Hematopoietic multipotent progenitor cell treated with erythropoietin and hydrocortisone succinate and interleukin-3 and kit ligand, for 6 days (in vitro differentiated cells): ENCODE data around the gene CFAP251.
"Not testable (repeated sequence)": the region's sequence is repeated elsewhere in the genome, so short reads cannot be mapped to it uniquely, and the experiment has no call there.

Experiments used
- DNase-seq: peaks from one replicate; pipeline ENCODE4 v3.0.0-alpha.2; 2015

Gene CFAP251

GRCh38 chr12:121905746-121906145, 12.6 kb upstream of the CFAP251 start:
- DNase-seq, result no peak

- DNase-seq, result no peak
These were observed 9.7 kb upstream of the CFAP251 start for GRCh38 chr12:121908702-121909101.

- no peak for DNase-seq
These were observed 6.4 kb upstream of the CFAP251 start for GRCh38 chr12:121911824-121912585.

GRCh38 chr12:121915841-121916321, 2.5 kb upstream of the CFAP251 start:
- DNase-seq, result no peak

GRCh38 chr12:121916719-121917118, 1.7 kb upstream of the CFAP251 start:
- DNase-seq, result peak; percentile 60

- no peak for DNase-seq
These were observed 267 bp downstream of the CFAP251 start for GRCh38 chr12:121918679-121919038.

- peak; percentile 32 for DNase-seq
These were observed 2.7 kb downstream of the CFAP251 start for GRCh38 chr12:121921066-121921465.

GRCh38 chr12:121925358-121925695, 6.9 kb downstream of the CFAP251 start:
- no peak for DNase-seq

- peak; percentile 43 for DNase-seq
These were observed 8.7 kb downstream of the CFAP251 start for GRCh38 chr12:121926874-121927706.

- no peak for DNase-seq
These were observed 9.4 kb downstream of the CFAP251 start for GRCh38 chr12:121927813-121928212.

- not testable (repeated sequence) for DNase-seq
These were observed 11.2 kb downstream of the CFAP251 start for GRCh38 chr12:121929545-121929944.

- DNase-seq, result no peak
These were observed 12.5 kb downstream of the CFAP251 start for GRCh38 chr12:121930862-121931261.

GRCh38 chr12:121932176-121932536, 13.8 kb downstream of the CFAP251 start:
- no peak for DNase-seq

- no peak for DNase-seq
These were observed 14.6 kb downstream of the CFAP251 start for GRCh38 chr12:121932914-121933521.

GRCh38 chr12:121933522-121934308, 15.3 kb downstream of the CFAP251 start:
- DNase-seq, result peak; percentile 77

- no peak for DNase-seq
These were observed 15.9 kb downstream of the CFAP251 start for GRCh38 chr12:121934309-121934664.

GRCh38 chr12:121937654-121938053, 19.3 kb downstream of the CFAP251 start:
- no peak for DNase-seq

GRCh38 chr12:121939186-121939585, 20.8 kb downstream of the CFAP251 start:
- peak; percentile 49 for DNase-seq

- DNase-seq, result no peak
These were observed 21.8 kb downstream of the CFAP251 start for GRCh38 chr12:121939992-121940766.

- DNase-seq, result no peak
These were observed 23.8 kb downstream of the CFAP251 start for GRCh38 chr12:121942145-121942718.

- DNase-seq, result no peak
These were observed 25.5 kb downstream of the CFAP251 start for GRCh38 chr12:121943926-121944325.
